HCT116 (cell line): ENCODE measurements around the gene ABHD10. TPM values are rescaled to one million over a fixed set of nuclear protein-coding genes. Genes with fewer than 3 reads are reported as not detected.

Experiments
- ATAC-seq: fragments of 200-7000 bp; cut with Tn5 transposase; 2 replicates; pipeline ENCODE4 v1.9.1; 2020; ENCODE audit warnings: mild to moderate bottlenecking, moderate library complexity
- BruUV-seq: library from RNA; stranded (reverse); fragments of 400-500 nt; replicated peaks from 2 replicates; lab custom pipeline; 2021; lab: Mats Ljungman, UMichigan
- CTCF ChIA-PET: fragments of 300-600 bp; sonication (Branson Sonifier 250); formaldehyde crosslinking; loops from one replicate; lab custom pipeline; 2021; ENCODE audit warnings: antibody characterized with exemption; lab: Charles Lee
- POLR2A ChIA-PET: fragments of 300-600, 350-600 bp; sonication (Branson Sonifier 250); formaldehyde crosslinking; loops from one replicate; lab custom pipeline; 2021; ENCODE audit warnings: antibody characterized with exemption; lab: Charles Lee
- RAD21 ChIA-PET, 2 experiments: fragments of 300-600 bp; sonication (Branson Sonifier 250); formaldehyde crosslinking; loops; one replicate each; lab custom pipeline; 2023; ENCODE audit warnings: low total read pairs in 2 of 2; ENCODE audit not compliant: uncharacterized antibody in 2 of 2, unreplicated experiment in 2 of 2, low non-redundant PET in 1 of 2; lab: Charles Lee
- DNase-seq: peaks from one replicate; pipeline ENCODE4 v3.0.0-alpha.2; 2010; ENCODE audit warnings: low read depth, low spot score
- H2AFZ ChIP-seq: fragments of 200-600 bp; shearing (Covaris generic), sonication (generic); 2 replicates; pipeline ENCODE4 v1.6.1; 2017; ENCODE audit warnings: low read depth, mixed run types, mixed read lengths, antibody characterized with exemption, low read length; ENCODE audit not compliant: poor library complexity, severe bottlenecking
- H3K27ac ChIP-seq: 2 replicates; pipeline ENCODE4 v1.5.1; 2012; ENCODE audit warnings: low read depth, low read length
- H3K27me3 ChIP-seq: fragments of 200-600 bp; sonication (generic); 2 replicates; pipeline ENCODE4 v1.6.1; 2016; ENCODE audit warnings: mixed run types, low read length, mixed read lengths; ENCODE audit not compliant: insufficient read depth
- H3K36me3 ChIP-seq, 2 experiments: fragments of 200-500 bp in 1 of 2; fragments of 200-600 bp in 1 of 2; sonication (Bioruptor generic) in 1 of 2; sonication (generic) in 1 of 2; 2 replicates each; pipeline versions ENCODE4 v1.5.1 to v1.6.1; 2014 to 2016; ENCODE audit warnings: low read length in 2 of 2, inconsistent platforms in 1 of 2, mixed read lengths in 1 of 2, mixed run types in 1 of 2; ENCODE audit not compliant: insufficient read depth in 2 of 2, control insufficient read depth in 1 of 2
- H3K4me1 ChIP-seq, 2 experiments: fragments of 200-600 bp in 1 of 2; sonication (generic) in 1 of 2; 2 replicates each; pipeline versions ENCODE4 v1.5.1 to v1.6.1; 2012 to 2017; ENCODE audit warnings: low read length in 2 of 2, inconsistent platforms in 1 of 2, mild to moderate bottlenecking in 1 of 2, mixed read lengths in 1 of 2, mixed run types in 1 of 2, moderate library complexity in 1 of 2; ENCODE audit not compliant: insufficient read depth in 2 of 2, control insufficient read depth in 1 of 2
- H3K4me2 ChIP-seq: fragments of 200-600 bp; sonication (generic); 2 replicates; pipeline ENCODE4 v1.6.1; 2017; ENCODE audit warnings: mixed run types, low read length, mixed read lengths
- H3K4me3 ChIP-seq, 2 experiments: fragments of 200-600 bp in 1 of 2; sonication (generic) in 1 of 2; replicated peaks in 1 of 2; 2 replicates each; pipeline ENCODE4 v1.5.1; 2011 to 2016; ENCODE audit warnings: low read length in 2 of 2, control low read depth in 1 of 2, low read depth in 1 of 2, mild to moderate bottlenecking in 1 of 2, mixed read lengths in 1 of 2, mixed run types in 1 of 2
- H3K79me2 ChIP-seq: fragments of 200-600 bp; sonication (generic); 2 replicates; pipeline ENCODE4 v1.6.1; 2017; ENCODE audit warnings: mild to moderate bottlenecking, mixed run types, low read length, moderate library complexity, mixed read lengths; ENCODE audit not compliant: insufficient read depth
- H3K9ac ChIP-seq: fragments of 200-600 bp; sonication (generic); 2 replicates; pipeline ENCODE4 v1.6.1; 2016; ENCODE audit warnings: low read length, mixed read lengths
- H3K9me2 ChIP-seq: fragments of 200-600 bp; sonication (generic), shearing (Covaris generic); 2 replicates; pipeline ENCODE4 v1.6.1; 2017; ENCODE audit warnings: mixed run types, mild to moderate bottlenecking, moderate library complexity; ENCODE audit not compliant: insufficient read depth
- H3K9me3 ChIP-seq, 2 experiments: fragments of 200-500 bp in 1 of 2; fragments of 200-600 bp in 1 of 2; sonication (Bioruptor generic) in 1 of 2; sonication (generic) in 1 of 2; 2 replicates each; pipeline ENCODE4 v1.6.1; 2014 to 2017; ENCODE audit warnings: low read length in 2 of 2, mixed read lengths in 2 of 2, inconsistent platforms in 1 of 2, low read depth in 1 of 2, mild to moderate bottlenecking in 1 of 2, mixed run types in 1 of 2, moderate library complexity in 1 of 2; ENCODE audit not compliant: control insufficient read depth in 1 of 2, insufficient read depth in 1 of 2
- H4K20me1 ChIP-seq: fragments of 200-600 bp; sonication (generic), shearing (Covaris generic); 2 replicates; pipeline ENCODE4 v1.6.1; 2017; ENCODE audit warnings: mixed run types, mild to moderate bottlenecking, moderate library complexity; ENCODE audit not compliant: insufficient read depth
- CBX3 ChIP-seq: IDR thresholded peaks from 2 replicates; pipeline ENCODE4 v1.6.1; 2012; ENCODE audit warnings: low read depth
- CEBPB ChIP-seq: IDR thresholded peaks from 2 replicates; pipeline ENCODE4 v1.6.1; 2012; ENCODE audit warnings: low read depth
- EGR1 ChIP-seq: IDR thresholded peaks from 2 replicates; pipeline ENCODE4 v1.6.1; 2012; ENCODE audit warnings: low read depth
- ELF1 ChIP-seq: IDR thresholded peaks from 2 replicates; pipeline ENCODE4 v1.6.1; 2012; ENCODE audit warnings: low read depth, borderline replicate concordance
- EZH2 ChIP-seq: fragments of 200-600 bp; sonication (generic); IDR thresholded peaks from 2 replicates; pipeline ENCODE4 v1.6.1; 2017; ENCODE audit warnings: antibody characterized with exemption, mixed run types
- EZH2phosphoT487 ChIP-seq: fragments of 200-600 bp; IDR thresholded peaks from 2 replicates; pipeline ENCODE4 v1.6.1; 2018; ENCODE audit warnings: antibody characterized with exemption, borderline replicate concordance
- FOSL1 ChIP-seq: IDR thresholded peaks from 2 replicates; pipeline ENCODE4 v1.6.1; 2012; ENCODE audit warnings: low read depth
- JUND ChIP-seq: IDR thresholded peaks from 2 replicates; pipeline ENCODE4 v1.6.1; 2012
- POLR2A ChIP-seq: IDR thresholded peaks from 2 replicates; pipeline ENCODE4 v1.7.0; 2011; ENCODE audit warnings: borderline replicate concordance; ENCODE audit not compliant: insufficient read depth, insufficient read length; ENCODE audit errors: extremely low read depth
- POLR2AphosphoS5 ChIP-seq: IDR thresholded peaks from 2 replicates; pipeline ENCODE4 v1.6.1; 2011; ENCODE audit warnings: mild to moderate bottlenecking, low read depth, low read length, moderate library complexity
- RAD21 ChIP-seq: IDR thresholded peaks from 2 replicates; pipeline ENCODE4 v1.6.1; 2012; ENCODE audit warnings: low read depth, mild to moderate bottlenecking
- SP1 ChIP-seq: IDR thresholded peaks from 2 replicates; pipeline ENCODE4 v1.6.1; 2012; ENCODE audit warnings: low read depth
- SRF ChIP-seq: IDR thresholded peaks from 2 replicates; pipeline ENCODE4 v1.6.1; 2012; ENCODE audit warnings: low read depth
- TCF7L2 ChIP-seq: IDR thresholded peaks from 2 replicates; pipeline ENCODE4 v1.7.0; 2011; ENCODE audit warnings: borderline replicate concordance, inconsistent platforms; ENCODE audit not compliant: insufficient read depth, insufficient read length; ENCODE audit errors: extremely low read depth
- YY1 ChIP-seq: IDR thresholded peaks from 2 replicates; pipeline ENCODE4 v1.6.1; 2011; ENCODE audit warnings: low read length, low read depth, moderate library complexity, mild to moderate bottlenecking; ENCODE audit not compliant: insufficient replicate concordance; ENCODE audit errors: extremely low read depth
- ZFX ChIP-seq: fragments of 450-650 bp; IDR thresholded peaks from 2 replicates; pipeline ENCODE4 v1.6.1; 2017
- ZNF274 ChIP-seq: fragments of 200-500 bp; sonication (Bioruptor generic); IDR thresholded peaks from 2 replicates; pipeline ENCODE4 v1.6.1; 2014; ENCODE audit warnings: mild to moderate bottlenecking, low read depth, low read length, inconsistent platforms
- intact Hi-C: fragments of 100-400 bp; cut with micrococcal nuclease; formaldehyde crosslinking; loops from 2 replicates; pipeline ENCODE4 v1.10.0; 2022
- total RNA-seq: library from RNA; stranded (reverse); gene quantifications from one replicate; pipeline ENCODE4 v1.2.1, GENCODE V29; 2021; ENCODE audit not compliant: unreplicated experiment
- TF ChIP-seq, protein P1 (sequence below): IDR thresholded peaks from 2 replicates; pipeline ENCODE4 v1.6.1; 2012
- TF ChIP-seq, protein P2 (sequence below): IDR thresholded peaks from 2 replicates; pipeline ENCODE4 v1.6.1; 2011; ENCODE audit warnings: mild to moderate bottlenecking, low read length, moderate library complexity; ENCODE audit not compliant: insufficient replicate concordance; ENCODE audit errors: extremely low read depth
- TF ChIP-seq, protein P3 (sequence below): IDR thresholded peaks from 2 replicates; pipeline ENCODE4 v1.6.1; 2012; ENCODE audit warnings: low read depth

The ABHD10 gene
- total RNA-seq, 1 experiment from 2014 or later, result 295 TPM

GRCh38 chr3:111952086-111952485 is 26.7 kb upstream of the ABHD10 start:
- no TSS peak for BruUV-seq
- TF ChIP-seq FOSL1, result no peak
- TF ChIP-seq CEBPB, result no peak
- no peak for TF ChIP-seq ZNF274
- TF ChIP-seq, protein P1, sequence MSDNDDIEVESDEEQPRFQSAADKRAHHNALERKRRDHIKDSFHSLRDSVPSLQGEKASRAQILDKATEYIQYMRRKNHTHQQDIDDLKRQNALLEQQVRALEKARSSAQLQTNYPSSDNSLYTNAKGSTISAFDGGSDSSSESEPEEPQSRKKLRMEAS, result no peak
- TF ChIP-seq EGR1, result no peak
- TF ChIP-seq EZH2, result no peak
- no peak for TF ChIP-seq YY1
- TF ChIP-seq, protein P2, sequence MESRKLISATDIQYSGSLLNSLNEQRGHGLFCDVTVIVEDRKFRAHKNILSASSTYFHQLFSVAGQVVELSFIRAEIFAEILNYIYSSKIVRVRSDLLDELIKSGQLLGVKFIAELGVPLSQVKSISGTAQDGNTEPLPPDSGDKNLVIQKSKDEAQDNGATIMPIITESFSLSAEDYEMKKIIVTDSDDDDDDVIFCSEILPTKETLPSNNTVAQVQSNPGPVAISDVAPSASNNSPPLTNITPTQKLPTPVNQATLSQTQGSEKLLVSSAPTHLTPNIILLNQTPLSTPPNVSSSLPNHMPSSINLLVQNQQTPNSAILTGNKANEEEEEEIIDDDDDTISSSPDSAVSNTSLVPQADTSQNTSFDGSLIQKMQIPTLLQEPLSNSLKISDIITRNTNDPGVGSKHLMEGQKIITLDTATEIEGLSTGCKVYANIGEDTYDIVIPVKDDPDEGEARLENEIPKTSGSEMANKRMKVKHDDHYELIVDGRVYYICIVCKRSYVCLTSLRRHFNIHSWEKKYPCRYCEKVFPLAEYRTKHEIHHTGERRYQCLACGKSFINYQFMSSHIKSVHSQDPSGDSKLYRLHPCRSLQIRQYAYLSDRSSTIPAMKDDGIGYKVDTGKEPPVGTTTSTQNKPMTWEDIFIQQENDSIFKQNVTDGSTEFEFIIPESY, result no peak
- no peak for TF ChIP-seq SRF
- no peak for TF ChIP-seq EZH2phosphoT487
- no peak for TF ChIP-seq POLR2AphosphoS5
- no peak for TF ChIP-seq SP1
- no peak for TF ChIP-seq TCF7L2
- no peak for TF ChIP-seq CBX3
- no peak for TF ChIP-seq POLR2A
- TF ChIP-seq, protein P3, sequence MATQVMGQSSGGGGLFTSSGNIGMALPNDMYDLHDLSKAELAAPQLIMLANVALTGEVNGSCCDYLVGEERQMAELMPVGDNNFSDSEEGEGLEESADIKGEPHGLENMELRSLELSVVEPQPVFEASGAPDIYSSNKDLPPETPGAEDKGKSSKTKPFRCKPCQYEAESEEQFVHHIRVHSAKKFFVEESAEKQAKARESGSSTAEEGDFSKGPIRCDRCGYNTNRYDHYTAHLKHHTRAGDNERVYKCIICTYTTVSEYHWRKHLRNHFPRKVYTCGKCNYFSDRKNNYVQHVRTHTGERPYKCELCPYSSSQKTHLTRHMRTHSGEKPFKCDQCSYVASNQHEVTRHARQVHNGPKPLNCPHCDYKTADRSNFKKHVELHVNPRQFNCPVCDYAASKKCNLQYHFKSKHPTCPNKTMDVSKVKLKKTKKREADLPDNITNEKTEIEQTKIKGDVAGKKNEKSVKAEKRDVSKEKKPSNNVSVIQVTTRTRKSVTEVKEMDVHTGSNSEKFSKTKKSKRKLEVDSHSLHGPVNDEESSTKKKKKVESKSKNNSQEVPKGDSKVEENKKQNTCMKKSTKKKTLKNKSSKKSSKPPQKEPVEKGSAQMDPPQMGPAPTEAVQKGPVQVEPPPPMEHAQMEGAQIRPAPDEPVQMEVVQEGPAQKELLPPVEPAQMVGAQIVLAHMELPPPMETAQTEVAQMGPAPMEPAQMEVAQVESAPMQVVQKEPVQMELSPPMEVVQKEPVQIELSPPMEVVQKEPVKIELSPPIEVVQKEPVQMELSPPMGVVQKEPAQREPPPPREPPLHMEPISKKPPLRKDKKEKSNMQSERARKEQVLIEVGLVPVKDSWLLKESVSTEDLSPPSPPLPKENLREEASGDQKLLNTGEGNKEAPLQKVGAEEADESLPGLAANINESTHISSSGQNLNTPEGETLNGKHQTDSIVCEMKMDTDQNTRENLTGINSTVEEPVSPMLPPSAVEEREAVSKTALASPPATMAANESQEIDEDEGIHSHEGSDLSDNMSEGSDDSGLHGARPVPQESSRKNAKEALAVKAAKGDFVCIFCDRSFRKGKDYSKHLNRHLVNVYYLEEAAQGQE, result no peak
- no peak for TF ChIP-seq ELF1
- TF ChIP-seq JUND, result no peak
- no peak for TF ChIP-seq RAD21
- no peak for TF ChIP-seq ZFX
- CTCF ChIA-PET, result interaction anchor here (1.1 kb wide), 1 partner anchor 14 kb away, joined by 4 read pairs; no protein-coding TSS in a partner anchor

More at GRCh38 chr3:111952086-111952485, 26.7 kb upstream of the ABHD10 start:
- Histone ChIP-seq H4K20me1 (no peaks in the 10 kb centered on the region), H3K4me1 (peaks cover 26 to 36% of the 10 kb centered on the region in 2 experiments), H3K27me3 (no peaks in the 10 kb centered on the region), H3K9ac (no peak overlapping the region), H3K4me2 (no peak overlapping the region), H3K36me3 (peaks cover 21 to 45% of the 10 kb centered on the region in 2 experiments), H3K27ac (peak overlapping the region; percentile 35; the same call in 1 of the 2 replicates), H3K79me2 (no peaks in the 10 kb centered on the region), H3K9me2 (no peaks in the 10 kb centered on the region), H3K4me3 (no peak overlapping the region), H2AFZ (no peak overlapping the region), H3K9me3 (no peaks in the 10 kb centered on the region)
- no peak for DNase-seq
- ChIA-PET RAD21 (no interaction called here), POLR2A (no interaction called here)
- no peak for ATAC-seq
- intact Hi-C loops, result no loop called here
